Measurements from ENCODE around the gene CRCP.

The CRCP gene

GRCh38 chr7:66193146-66193725 lies 78.6 kb downstream of the CRCP start:
- no peak for FAIRE-seq

GRCh38 chr7:66198469-66198868 lies 83.8 kb downstream of the CRCP start:
- FAIRE-seq: no peak

- no peak for FAIRE-seq
These were observed 84.3 kb downstream of the CRCP start for GRCh38 chr7:66198956-66199355.

GRCh38 chr7:66202441-66202840 lies 87.8 kb downstream of the CRCP start:
- FAIRE-seq: no peak

Data from islet of Langerhans (tissue), 1 donor.